Astrocyte (in vitro differentiated cells and primary cell): ENCODE data around the gene RALGAPA1. TPM values are rescaled to one million over a fixed set of nuclear protein-coding genes. Genes with fewer than 3 reads are reported as not detected.

Experiments used
- DNase-seq: peaks from one replicate; pipeline ENCODE4 v3.0.0-alpha.2; 2010; ENCODE audit warnings: low read depth
- FAIRE-seq: peaks from 2 replicates; lab custom pipeline; 2011; peaks lifted over from hg19 to GRCh38; lab: Jason Lieb, UNC
- H2AFZ ChIP-seq: 2 replicates; pipeline ENCODE4 v1.6.0; 2012; ENCODE audit warnings: low read depth, low read length, inconsistent platforms
- H3K27ac ChIP-seq: 2 replicates; pipeline ENCODE4 v1.5.1; 2011; ENCODE audit warnings: low read depth, low read length, inconsistent platforms
- H3K27me3 ChIP-seq: 2 replicates; pipeline ENCODE4 v1.6.0; 2011; ENCODE audit warnings: low read length, inconsistent platforms; ENCODE audit not compliant: insufficient read depth
- H3K36me3 ChIP-seq: 2 replicates; pipeline ENCODE4 v1.5.1; 2011; ENCODE audit warnings: low read length, inconsistent platforms; ENCODE audit not compliant: insufficient read depth
- H3K4me1 ChIP-seq: 2 replicates; pipeline ENCODE4 v1.5.1; 2011; ENCODE audit warnings: low read length, inconsistent platforms; ENCODE audit not compliant: insufficient read depth
- H3K4me2 ChIP-seq: 2 replicates; pipeline ENCODE4 v1.6.0; 2012; ENCODE audit warnings: low read length, inconsistent platforms
- H3K4me3 ChIP-seq: 2 replicates; pipeline ENCODE4 v1.5.1; 2011; ENCODE audit warnings: low read depth, mild to moderate bottlenecking, low read length, inconsistent platforms; ENCODE audit not compliant: insufficient read depth
- H3K79me2 ChIP-seq: 2 replicates; pipeline ENCODE4 v1.6.0; 2012; ENCODE audit warnings: mild to moderate bottlenecking, low read length, inconsistent platforms; ENCODE audit not compliant: insufficient read depth
- H3K9ac ChIP-seq: 2 replicates; pipeline ENCODE4 v1.6.0; 2012; ENCODE audit warnings: mild to moderate bottlenecking, low read length, inconsistent platforms
- H3K9me3 ChIP-seq: 2 replicates; pipeline ENCODE4 v1.5.1; 2012; ENCODE audit warnings: low read depth, mild to moderate bottlenecking, low read length, inconsistent platforms; ENCODE audit not compliant: insufficient read depth
- H4K20me1 ChIP-seq: 2 replicates; pipeline ENCODE4 v1.6.0; 2012; ENCODE audit warnings: low read length, inconsistent platforms; ENCODE audit not compliant: insufficient read depth
- H3K27ac Mint-ChIP-seq: one replicate; pipeline ENCODE4 v1.8.0; 2021; ENCODE audit warnings: mild to moderate bottlenecking, mixed read lengths; ENCODE audit not compliant: unreplicated experiment
- H3K27me3 Mint-ChIP-seq: one replicate; pipeline ENCODE4 v1.8.0; 2021; ENCODE audit warnings: low read depth, mixed read lengths; ENCODE audit not compliant: unreplicated experiment
- H3K36me3 Mint-ChIP-seq: one replicate; pipeline ENCODE4 v1.8.0; 2021; ENCODE audit warnings: low read depth, mixed read lengths; ENCODE audit not compliant: unreplicated experiment
- H3K4me1 Mint-ChIP-seq: one replicate; pipeline ENCODE4 v1.8.0; 2021; ENCODE audit warnings: low read depth, mixed read lengths; ENCODE audit not compliant: unreplicated experiment
- H3K4me3 Mint-ChIP-seq: one replicate; pipeline ENCODE4 v1.8.0; 2021; ENCODE audit warnings: mild to moderate bottlenecking, moderate library complexity, mixed read lengths; ENCODE audit not compliant: unreplicated experiment
- H3K9me3 Mint-ChIP-seq: one replicate; pipeline ENCODE4 v1.8.0; 2021; ENCODE audit warnings: mild to moderate bottlenecking, mixed read lengths; ENCODE audit not compliant: unreplicated experiment
- EZH2 ChIP-seq: IDR thresholded peaks from 2 replicates; pipeline ENCODE4 v1.6.1; 2012; ENCODE audit warnings: mild to moderate bottlenecking, low read length, inconsistent platforms; ENCODE audit not compliant: insufficient read depth
- total RNA-seq: library from RNA; stranded (reverse); gene quantifications from 2 replicates; pipeline ENCODE4 v1.2.1, GENCODE V29; 2021
- TF ChIP-seq, protein P1 (sequence below): IDR thresholded peaks from 2 replicates; pipeline ENCODE4 v1.5.1; 2011; ENCODE audit warnings: low read depth, mild to moderate bottlenecking, inconsistent platforms, low read length, moderate library complexity; ENCODE audit not compliant: insufficient read depth

RALGAPA1 gene
- total RNA-seq, 1 donor from 2014 or later = 24.8 TPM

DNA sequence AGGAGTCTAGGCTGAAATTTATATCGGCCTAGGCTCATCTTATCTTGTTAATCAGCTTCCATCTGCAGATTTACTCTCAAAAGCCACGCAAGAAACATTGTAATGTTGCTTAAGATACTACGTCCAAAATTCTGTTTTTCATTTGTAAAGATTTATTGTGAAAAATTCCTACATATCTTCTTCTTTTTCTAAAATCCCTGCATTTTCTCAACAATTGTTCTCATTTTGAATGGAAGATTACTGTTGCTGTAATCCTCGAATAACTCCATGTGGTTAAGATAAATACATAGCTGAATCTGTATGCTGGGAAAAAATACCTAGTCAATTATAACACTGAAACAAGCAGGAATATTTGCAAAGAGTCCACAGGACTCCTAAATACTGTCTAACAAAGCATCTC lies 259.5 kb downstream of the RALGAPA1 start:
- no peaks in the 10 kb centered on the region for H3K36me3 Mint-ChIP-seq
- FAIRE-seq = no peak

DNA sequence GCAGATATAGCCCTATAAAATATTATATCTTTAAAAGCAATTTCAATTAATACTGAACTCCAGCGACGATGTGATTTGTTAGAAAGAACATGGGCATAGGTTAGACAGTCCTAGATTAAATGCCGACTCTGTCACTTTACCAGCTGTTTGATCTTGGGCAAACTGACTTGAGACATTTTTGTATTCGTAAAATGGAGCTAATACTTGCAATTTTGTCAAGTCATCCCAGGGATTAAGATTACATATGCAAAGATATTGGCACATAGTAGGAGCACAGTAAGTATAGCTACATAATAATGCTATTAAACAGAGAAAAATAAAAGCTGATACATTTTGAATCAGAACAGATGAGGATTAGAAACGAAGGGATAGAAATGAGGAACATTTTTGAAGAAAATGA lies 266.1 kb downstream of the RALGAPA1 start:
- Mint-ChIP-seq H3K9me3 (no peaks in the 10 kb centered on the region), H3K27ac (no peak overlapping the region), H3K4me3 (no peak overlapping the region), H3K36me3 (peaks cover 3% of the 10 kb centered on the region), H3K4me1 (no peaks in the 10 kb centered on the region), H3K27me3 (no peaks in the 10 kb centered on the region)
- TF ChIP-seq, protein P1, sequence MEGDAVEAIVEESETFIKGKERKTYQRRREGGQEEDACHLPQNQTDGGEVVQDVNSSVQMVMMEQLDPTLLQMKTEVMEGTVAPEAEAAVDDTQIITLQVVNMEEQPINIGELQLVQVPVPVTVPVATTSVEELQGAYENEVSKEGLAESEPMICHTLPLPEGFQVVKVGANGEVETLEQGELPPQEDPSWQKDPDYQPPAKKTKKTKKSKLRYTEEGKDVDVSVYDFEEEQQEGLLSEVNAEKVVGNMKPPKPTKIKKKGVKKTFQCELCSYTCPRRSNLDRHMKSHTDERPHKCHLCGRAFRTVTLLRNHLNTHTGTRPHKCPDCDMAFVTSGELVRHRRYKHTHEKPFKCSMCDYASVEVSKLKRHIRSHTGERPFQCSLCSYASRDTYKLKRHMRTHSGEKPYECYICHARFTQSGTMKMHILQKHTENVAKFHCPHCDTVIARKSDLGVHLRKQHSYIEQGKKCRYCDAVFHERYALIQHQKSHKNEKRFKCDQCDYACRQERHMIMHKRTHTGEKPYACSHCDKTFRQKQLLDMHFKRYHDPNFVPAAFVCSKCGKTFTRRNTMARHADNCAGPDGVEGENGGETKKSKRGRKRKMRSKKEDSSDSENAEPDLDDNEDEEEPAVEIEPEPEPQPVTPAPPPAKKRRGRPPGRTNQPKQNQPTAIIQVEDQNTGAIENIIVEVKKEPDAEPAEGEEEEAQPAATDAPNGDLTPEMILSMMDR = no peak
- TF ChIP-seq EZH2 = no peak
- Histone ChIP-seq H3K27ac (no peak overlapping the region), H3K79me2 (no peaks in the 10 kb centered on the region), H3K9me3 (no peaks in the 10 kb centered on the region), H4K20me1 (no peaks in the 10 kb centered on the region), H2AFZ (no peak overlapping the region), H3K27me3 (no peaks in the 10 kb centered on the region), H3K9ac (no peak overlapping the region), H3K4me3 (no peak overlapping the region), H3K4me2 (no peak overlapping the region), H3K4me1 (no peaks in the 10 kb centered on the region), H3K36me3 (no peaks in the 10 kb centered on the region)
- FAIRE-seq (no peak), DNase-seq (no peak)

More for the DNA sequence above, 259.5 kb downstream of the RALGAPA1 start:
- H2AFZ ChIP-seq = no peak overlapping the region
- TF ChIP-seq, protein P1 = no peak
- TF ChIP-seq EZH2 = no peak
- no peak for DNase-seq
- Mint-ChIP-seq H3K4me3 (no peak overlapping the region), H3K4me1 (peaks cover 9% of the 10 kb centered on the region), H3K27ac (no peak overlapping the region), H3K27me3 (no peaks in the 10 kb centered on the region), H3K9me3 (no peaks in the 10 kb centered on the region)
- H3K4me2 ChIP-seq = no peak overlapping the region
- H3K36me3 ChIP-seq = no peaks in the 10 kb centered on the region
- H4K20me1 ChIP-seq = no peaks in the 10 kb centered on the region
- no peak overlapping the region for H3K27ac ChIP-seq
- no peaks in the 10 kb centered on the region for H3K9me3 ChIP-seq
- no peaks in the 10 kb centered on the region for H3K4me1 ChIP-seq
- H3K79me2 ChIP-seq = no peaks in the 10 kb centered on the region
- no peak overlapping the region for H3K9ac ChIP-seq
- H3K27me3 ChIP-seq = no peaks in the 10 kb centered on the region
- no peak overlapping the region for H3K4me3 ChIP-seq

DNA sequence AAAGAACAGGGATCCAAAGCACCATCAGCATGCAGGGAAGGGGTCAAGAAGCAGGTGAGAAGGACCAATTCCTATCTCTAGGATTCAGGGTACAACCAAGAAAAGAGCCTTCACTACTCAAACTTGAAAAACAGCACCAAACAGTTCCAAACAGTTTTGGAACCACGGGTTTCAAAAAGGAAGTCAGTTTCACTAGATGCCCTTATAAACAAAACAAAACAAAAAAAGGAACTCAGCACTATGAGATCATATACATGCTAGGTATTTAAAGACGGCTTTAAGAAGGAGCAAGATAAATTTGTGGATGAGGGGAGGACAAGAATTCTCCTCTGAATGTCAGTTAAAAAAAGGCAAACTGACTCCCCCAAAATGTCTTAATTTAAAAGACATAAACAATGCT lies 269.1 kb downstream of the RALGAPA1 start:
- DNase-seq = no peak
- TF ChIP-seq, protein P1 = no peak
- no peak for TF ChIP-seq EZH2
- no peaks in the 10 kb centered on the region for H3K36me3 ChIP-seq
- no peaks in the 10 kb centered on the region for H4K20me1 ChIP-seq
- Mint-ChIP-seq H3K9me3 (no peaks in the 10 kb centered on the region), H3K27ac (no peak overlapping the region), H3K27me3 (peaks cover 20% of the 10 kb centered on the region), H3K4me1 (peaks cover 2% of the 10 kb centered on the region), H3K36me3 (peaks cover 3% of the 10 kb centered on the region), H3K4me3 (no peak overlapping the region)
- H3K4me1 ChIP-seq = peaks cover 6% of the 10 kb centered on the region
- no peaks in the 10 kb centered on the region for H3K9me3 ChIP-seq
- peaks cover 5% of the 10 kb centered on the region for H3K27me3 ChIP-seq
- H3K27ac ChIP-seq = no peak overlapping the region
- no peak overlapping the region for H3K4me3 ChIP-seq
- no peak for FAIRE-seq
- H2AFZ ChIP-seq = no peak overlapping the region
- H3K9ac ChIP-seq = no peak overlapping the region
- H3K4me2 ChIP-seq = no peak overlapping the region
- no peaks in the 10 kb centered on the region for H3K79me2 ChIP-seq
